ENCODE measurements around the gene LRFN2.

DNA sequence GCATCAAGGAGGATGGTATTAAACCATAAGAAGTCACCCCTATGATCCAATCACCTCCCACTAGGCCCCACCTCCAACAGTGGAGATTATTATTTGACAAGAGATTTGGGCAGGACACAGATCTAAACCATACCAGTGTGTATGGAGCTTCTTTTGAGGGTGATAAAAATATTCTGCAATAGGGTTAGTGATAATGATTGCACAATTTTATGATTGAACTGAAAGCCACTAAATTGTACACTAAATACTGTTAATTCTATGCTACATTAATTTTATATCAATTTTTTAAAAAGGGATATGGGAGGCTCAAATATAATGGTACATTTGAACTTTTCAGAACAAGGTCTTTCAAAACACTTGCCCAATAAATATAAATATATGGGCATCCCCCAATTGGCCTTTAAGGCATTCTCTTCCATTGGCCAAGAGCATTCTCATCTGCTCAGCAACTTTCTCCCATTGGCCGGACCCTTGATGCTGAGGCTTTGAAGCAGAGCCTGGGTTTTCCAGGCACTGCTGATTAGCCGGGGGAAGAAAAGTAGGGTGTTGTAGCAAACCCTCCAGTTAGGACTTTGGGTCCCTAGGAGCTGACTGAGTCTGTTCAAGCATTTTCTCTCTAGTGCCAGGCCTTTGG is 209.9 kb downstream of the LRFN2 start:
- TF ChIP-seq, protein P1, sequence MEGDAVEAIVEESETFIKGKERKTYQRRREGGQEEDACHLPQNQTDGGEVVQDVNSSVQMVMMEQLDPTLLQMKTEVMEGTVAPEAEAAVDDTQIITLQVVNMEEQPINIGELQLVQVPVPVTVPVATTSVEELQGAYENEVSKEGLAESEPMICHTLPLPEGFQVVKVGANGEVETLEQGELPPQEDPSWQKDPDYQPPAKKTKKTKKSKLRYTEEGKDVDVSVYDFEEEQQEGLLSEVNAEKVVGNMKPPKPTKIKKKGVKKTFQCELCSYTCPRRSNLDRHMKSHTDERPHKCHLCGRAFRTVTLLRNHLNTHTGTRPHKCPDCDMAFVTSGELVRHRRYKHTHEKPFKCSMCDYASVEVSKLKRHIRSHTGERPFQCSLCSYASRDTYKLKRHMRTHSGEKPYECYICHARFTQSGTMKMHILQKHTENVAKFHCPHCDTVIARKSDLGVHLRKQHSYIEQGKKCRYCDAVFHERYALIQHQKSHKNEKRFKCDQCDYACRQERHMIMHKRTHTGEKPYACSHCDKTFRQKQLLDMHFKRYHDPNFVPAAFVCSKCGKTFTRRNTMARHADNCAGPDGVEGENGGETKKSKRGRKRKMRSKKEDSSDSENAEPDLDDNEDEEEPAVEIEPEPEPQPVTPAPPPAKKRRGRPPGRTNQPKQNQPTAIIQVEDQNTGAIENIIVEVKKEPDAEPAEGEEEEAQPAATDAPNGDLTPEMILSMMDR (IDR thresholded peaks at IDR 0.05): no peak
- no peak for TF ChIP-seq EZH2 (IDR thresholded peaks at IDR 0.05; ENCODE audit: borderline replicate concordance, insufficient read depth, low read depth, low read length, poor library complexity, severe bottlenecking)
